ENCODE results near the gene CCL20. TPM values are rescaled to one million over a fixed set of nuclear protein-coding genes. Genes with fewer than 3 reads are reported as not detected.

The CCL20 gene
- total and polyA plus RNA-seq, 2 of the 8 experiments (the other 6 are each of a cell fraction or from before 2014, with no cell fraction given): not detected

DNA sequence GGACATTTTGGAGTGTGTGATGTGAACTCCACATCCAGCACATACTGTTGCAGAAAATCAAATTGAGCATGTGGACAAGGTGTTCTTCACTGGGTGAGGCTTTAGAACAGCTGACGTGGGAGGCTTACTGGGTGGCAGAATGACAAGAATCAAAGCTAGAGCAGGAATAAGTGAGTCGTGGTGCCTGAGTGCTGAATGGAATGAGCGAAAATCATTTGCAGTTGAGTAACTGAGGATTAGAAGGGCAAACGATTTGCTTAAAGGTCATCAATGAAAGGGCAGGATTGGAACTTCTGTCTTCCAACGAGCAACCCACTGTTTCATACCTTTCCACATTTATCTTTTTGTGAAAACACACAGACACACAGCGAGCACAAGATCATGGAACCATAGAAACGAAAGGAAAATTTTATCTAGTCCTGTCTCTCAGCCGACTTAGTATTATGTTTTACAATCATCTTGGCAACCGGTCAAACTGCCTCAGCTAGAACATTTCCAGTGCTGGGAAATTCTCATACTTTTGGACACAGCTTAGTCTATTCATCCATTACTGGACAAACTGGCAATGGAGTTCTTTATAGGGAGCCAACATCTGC is 50.6 kb downstream of the CCL20 start:
- H3K23me2 ChIP-seq (ENCODE audit: low read depth, low read length): no peaks in the 10 kb centered on the region
- no peak overlapping the region for H3K4me2 ChIP-seq (ENCODE audit: insufficient read depth in 1 of 2, low read depth in 2 of 2, low read length in 2 of 2)
- no peak overlapping the region for H3K56ac ChIP-seq (replicated peaks; ENCODE audit: insufficient read length, low read depth, low read length)

More for the DNA sequence above, 50.6 kb downstream of the CCL20 start:
- no peak overlapping the region for H2BK12ac ChIP-seq (ENCODE audit: low read depth, low read length)
- H2BK5ac ChIP-seq (ENCODE audit: low read depth, low read length): no peak overlapping the region
- no peak overlapping the region for H3K14ac ChIP-seq (ENCODE audit: insufficient read length)
- H3K27ac ChIP-seq (ENCODE audit: low read depth, low read length): no peak overlapping the region
- no peaks in the 10 kb centered on the region for H3K27me3 ChIP-seq (replicated peaks in 1 of 4; ENCODE audit: control insufficient read depth in 3 of 4, extremely low read depth in 1 of 4, insufficient read depth in 3 of 4, low read length in 3 of 4)
- no peak overlapping the region for H3K4me3 ChIP-seq (ENCODE audit: extremely low read depth in 1 of 4, insufficient read depth in 2 of 4, low read depth in 3 of 4, low read length in 4 of 4)
- no peak overlapping the region for H3K23ac ChIP-seq (ENCODE audit: insufficient read length)
- no peak for TF ChIP-seq CBX5 (IDR thresholded peaks at IDR 0.05; ENCODE audit: low read depth, low read length)
- H4K8ac ChIP-seq (ENCODE audit: extremely low read depth, insufficient read depth, low read length): no peak overlapping the region
- H2BK20ac ChIP-seq (ENCODE audit: low read length): peak overlapping the region; percentile 62; the same call in 1 of the 2 replicates
- no peak overlapping the region for H3K9ac ChIP-seq (replicated peaks in 1 of 4; ENCODE audit: extremely low read depth in 1 of 4, low read depth in 3 of 4, low read length in 3 of 4)
- DNase-seq (ENCODE audit: low read depth in 1 of 2, low spot score in 2 of 2) (no peak), FAIRE-seq (no peak)
- ChIA-PET CTCF (ENCODE audit: partially characterized antibody) (interaction anchor here (0.7 to 6.0 kb wide), 5 partner anchors 9 to 487 kb away, joined by 3 to 38 read pairs (median 3); no protein-coding TSS in a partner anchor), POLR2A (ENCODE audit: partially characterized antibody) (no interaction called here)
- H2AK5ac ChIP-seq (ENCODE audit: low read depth, low read length): no peak overlapping the region; the same call in 1 of the 2 replicates
- 83% methylated on average over 9 of the region's 9 CpGs; no CpG with 5 or more reads in 1 of the 2 experiments for WGBS, 2 experiments (ENCODE audit: extremely low coverage in 1 of 2, insufficient coverage in 1 of 2, insufficient read length in 1 of 2, insufficient replicate concordance in 2 of 2, low coverage in 1 of 2, low lambda C conversion rate in 2 of 2, missing lambda C conversion rate in 1 of 2)
- H4K20me1 ChIP-seq (replicated peaks in 1 of 2; ENCODE audit: control insufficient read depth in 1 of 2, insufficient read depth in 2 of 2, low read length in 2 of 2): no peaks in the 10 kb centered on the region
- H3K79me1 ChIP-seq (ENCODE audit: low read depth, low read length): no peaks in the 10 kb centered on the region
- no peak overlapping the region for H4K91ac ChIP-seq (replicated peaks; ENCODE audit: insufficient read length, low read length)
- H3K36me3 ChIP-seq (ENCODE audit: control insufficient read depth in 2 of 4, insufficient read depth in 4 of 4, low read length in 3 of 4): no peaks in the 10 kb centered on the region
- H2AFZ ChIP-seq (ENCODE audit: low read length): no peak overlapping the region
- no peak overlapping the region for H4K5ac ChIP-seq (ENCODE audit: insufficient read length, low read depth, low read length)
- peaks cover 3 to 11% (median 5%) of the 10 kb centered on the region in 4 experiments; a peak in 6 of 7 replicates for H3K4me1 ChIP-seq (replicated peaks in 1 of 4; ENCODE audit: control insufficient read depth in 3 of 4, insufficient read depth in 4 of 4, low read length in 3 of 4)
- H2BK15ac ChIP-seq (ENCODE audit: low read length): no peak overlapping the region
- no peaks in the 10 kb centered on the region for H3K9me3 ChIP-seq (ENCODE audit: insufficient read depth in 2 of 2, low read depth in 1 of 2, low read length in 1 of 2)
- H3K18ac ChIP-seq (ENCODE audit: extremely low read depth, low read length): no peak overlapping the region
- H2BK120ac ChIP-seq (replicated peaks; ENCODE audit: low read depth, low read length): no peak overlapping the region
- no peak overlapping the region for H3K4ac ChIP-seq (replicated peaks; ENCODE audit: insufficient read length, low read depth, low read length)
- H3K79me2 ChIP-seq (ENCODE audit: control insufficient read depth in 1 of 2, insufficient read depth in 2 of 2, low read length in 2 of 2): no peaks in the 10 kb centered on the region

Data from H1 (cell line).